Esophagus muscularis mucosa (tissue), 4 donors: ENCODE results near the gene EMC7. TPM values are rescaled to one million over a fixed set of nuclear protein-coding genes. Genes with fewer than 3 reads are reported as not detected.

Source experiments
- DNase-seq: peaks from one replicate; pipeline ENCODE4 v3.0.0-alpha.2; 2017; ENCODE audit errors: extremely low spot score
- H3K27ac ChIP-seq, 4 donors: fragments of 200-600 bp; sonication (generic); replicated peaks in 1 of 4; 1 replicate in 3 of 4; 2 replicates in 1 of 4; pipeline ENCODE4 v1.5.1; 2016 to 2019; ENCODE audit warnings: mild to moderate bottlenecking in 1 of 4
- H3K27me3 ChIP-seq, 4 donors: fragments of 200-600 bp; sonication (generic); one replicate each; pipeline versions ENCODE4 v1.5.1 to v1.6.0; 2016 to 2019
- H3K36me3 ChIP-seq, 4 donors: fragments of 200-600 bp; sonication (generic); one replicate each; pipeline ENCODE4 v1.5.1; 2016 to 2019
- H3K4me1 ChIP-seq, 4 donors: fragments of 200-600 bp; sonication (generic); one replicate each; pipeline ENCODE4 v1.5.1; 2016 to 2019
- H3K4me3 ChIP-seq, 4 donors: fragments of 200-600 bp; sonication (generic); 1 replicate in 2 of 4; 2 replicates in 2 of 4; pipeline ENCODE4 v1.5.1; 2016 to 2019; ENCODE audit warnings: mild to moderate bottlenecking in 4 of 4, moderate library complexity in 1 of 4
- H3K9me3 ChIP-seq, 4 donors: fragments of 200-600 bp; sonication (generic); 1 replicate in 3 of 4; 2 replicates in 1 of 4; pipeline ENCODE4 v1.5.1; 2016 to 2019
- CTCF ChIP-seq, 3 experiments: fragments of 200-600 bp in 2 of 3; fragments of 450-650 bp in 1 of 3; sonication (generic) in 2 of 3; IDR thresholded peaks; one replicate each; pipeline ENCODE4 v1.5.1; 2017 to 2019; ENCODE audit warnings: antibody characterized with exemption in 3 of 3, mild to moderate bottlenecking in 2 of 3, moderate library complexity in 1 of 3
- EP300 ChIP-seq: sonication (generic); formaldehyde crosslinking; IDR thresholded peaks from one replicate; pipeline ENCODE4 v1.6.1; 2017; ENCODE audit warnings: antibody characterized with exemption
- POLR2A ChIP-seq: fragments of 450-650 bp; IDR thresholded peaks from one replicate; pipeline ENCODE4 v1.6.1; 2017; ENCODE audit warnings: antibody characterized with exemption, moderate library complexity, mild to moderate bottlenecking, low read depth
- POLR2AphosphoS5 ChIP-seq, 2 donors: sonication (generic); formaldehyde crosslinking; IDR thresholded peaks; one replicate each; pipeline ENCODE4 v1.6.1; 2017; ENCODE audit warnings: antibody characterized with exemption in 2 of 2
- WGBS: methylation state at CpG from one replicate; pipeline ENCODE4 v1.1.5; 2018; 5-methylcytosine and 5-hydroxymethylcytosine counted together
- intact Hi-C: fragments of 100-400 bp; cut with DNase I; formaldehyde crosslinking; loops from one replicate; pipeline ENCODE4 v1.15.1; 2023
- total RNA-seq, 4 donors: library from RNA; depleted of rRNA; stranded (reverse); fragments of >200 nt; gene quantifications; one replicate each; pipeline versions ENCODE4 v1.1.0 to v1.2.1, GENCODE V29; 2016

The EMC7 gene
- total RNA-seq = 10 to 100 TPM; 38.6 to 47.1 (median 42.4) TPM

GRCh38 chr15:34101366-34102174 is at the start of gene EMC7, which contains the start of gene PGBD4:
TSS of gene EMC7 (minus strand) at chr15:34101862. CDS start at chr15:34101839, 23 bp downstream.
TSS of gene PGBD4 (plus strand) at chr15:34102083. CDS start at chr15:34102532, 449 bp downstream.
- no peaks in the 10 kb centered on the region for H3K36me3 ChIP-seq
- peak within 1 kb of the TSS; percentile 72 to 95 (median 85) for H3K4me3 ChIP-seq
- peak; percentile 91 to 93 for TF ChIP-seq POLR2AphosphoS5 (IDR thresholded peaks at IDR 0.05)
- peak in 1 of 3 experiments; percentile 36 for TF ChIP-seq CTCF (IDR thresholded peaks at IDR 0.05)
- no peak for TF ChIP-seq EP300
- peak; percentile 9 for TF ChIP-seq POLR2A
- peak within 1 kb of the TSS; percentile 83 to 88 (median 86) for H3K27ac ChIP-seq
- WGBS = 1% methylated on average over 27 of the region's 48 CpGs
- DNase-seq = peak; percentile 100
- intact Hi-C loops = loop anchor here (5.0 to 10.0 kb wide), 2 partner anchors 111 to 233 kb away; partner anchors contain the start of genes KATNBL1 and SLC12A6
- no peaks in the 10 kb centered on the region for H3K27me3 ChIP-seq
- no peaks in the 10 kb centered on the region for H3K9me3 ChIP-seq
- H3K4me1 ChIP-seq = peaks cover 21 to 38% (median 32%) of the 10 kb centered on the region in 4 donors

GRCh38 chr15:34147371-34148140 is 45.9 kb upstream of the EMC7 start:
- H3K9me3 ChIP-seq = no peaks in the 10 kb centered on the region
- WGBS = 67% methylated on average over 6 of the region's 6 CpGs
- no peaks in the 10 kb centered on the region for H3K27me3 ChIP-seq
- DNase-seq = no peak
- peaks cover 45 to 85% (median 67%) of the 10 kb centered on the region in 4 donors for H3K36me3 ChIP-seq
- intact Hi-C loops = no loop called here
- H3K4me1 ChIP-seq = no peaks in the 10 kb centered on the region
- TF ChIP-seq POLR2AphosphoS5 (IDR thresholded peaks at IDR 0.05) = no peak
- no peak overlapping the region for H3K27ac ChIP-seq
- no peak overlapping the region for H3K4me3 ChIP-seq

GRCh38 chr15:34133511-34133910 is 31.8 kb upstream of the EMC7 start:
- TF ChIP-seq CTCF (IDR thresholded peaks at IDR 0.05) = no peak
- no peak for TF ChIP-seq POLR2A
- TF ChIP-seq EP300 = no peak
- Histone ChIP-seq H3K36me3 (peaks cover 0 to 8% (median 3%) of the 10 kb centered on the region in 4 donors), H3K9me3 (no peaks in the 10 kb centered on the region), H3K4me1 (no peaks in the 10 kb centered on the region), H3K4me3 (no peak overlapping the region), H3K27me3 (no peaks in the 10 kb centered on the region), H3K27ac (no peak overlapping the region)
- WGBS = 91% methylated on average over 1 of the region's 1 CpG
- DNase-seq = no peak
- intact Hi-C loops = no loop called here

GRCh38 chr15:34132881-34133280 is 31.2 kb upstream of the EMC7 start:
- DNase-seq = no peak
- Histone ChIP-seq H3K4me3 (no peak overlapping the region), H3K27me3 (no peaks in the 10 kb centered on the region), H3K27ac (no peak overlapping the region), H3K4me1 (no peaks in the 10 kb centered on the region), H3K9me3 (no peaks in the 10 kb centered on the region), H3K36me3 (peaks cover 0 to 1% (median 0%) of the 10 kb centered on the region in 4 donors)
- intact Hi-C loops = no loop called here
- TF ChIP-seq POLR2AphosphoS5 (IDR thresholded peaks at IDR 0.05) (no peak), POLR2A (no peak), EP300 (no peak), CTCF (IDR thresholded peaks at IDR 0.05) (no peak)
- WGBS = 93% methylated on average over 1 of the region's 1 CpG

- intact Hi-C loops = no loop called here
- DNase-seq = no peak
- Histone ChIP-seq H3K27ac (no peak overlapping the region), H3K4me3 (no peak overlapping the region), H3K9me3 (no peaks in the 10 kb centered on the region), H3K27me3 (no peaks in the 10 kb centered on the region), H3K4me1 (no peaks in the 10 kb centered on the region), H3K36me3 (no peaks in the 10 kb centered on the region)
- TF ChIP-seq POLR2A (no peak), CTCF (IDR thresholded peaks at IDR 0.05) (no peak), POLR2AphosphoS5 (IDR thresholded peaks at IDR 0.05) (no peak), EP300 (no peak)
- 50% methylated on average over 2 of the region's 2 CpGs for WGBS
These were observed 27.2 kb upstream of the EMC7 start for GRCh38 chr15:34128898-34129297.
